GM23248 (cell line): ENCODE results near the gene MOB2.

Source experiments
- EZH2 ChIP-seq: fragments of 200-600 bp; sonication (generic); IDR thresholded peaks from 2 replicates; pipeline ENCODE4 v1.6.1; 2018; ENCODE audit warnings: antibody characterized with exemption, mild to moderate bottlenecking; ENCODE audit not compliant: insufficient read depth, poor library complexity, severe bottlenecking
- EZH2phosphoT487 ChIP-seq: fragments of 200-600 bp; sonication (generic); IDR thresholded peaks from 2 replicates; pipeline ENCODE4 v1.6.1; 2018; ENCODE audit warnings: antibody characterized with exemption, moderate library complexity, mild to moderate bottlenecking, low read depth; ENCODE audit not compliant: insufficient read depth

DNA sequence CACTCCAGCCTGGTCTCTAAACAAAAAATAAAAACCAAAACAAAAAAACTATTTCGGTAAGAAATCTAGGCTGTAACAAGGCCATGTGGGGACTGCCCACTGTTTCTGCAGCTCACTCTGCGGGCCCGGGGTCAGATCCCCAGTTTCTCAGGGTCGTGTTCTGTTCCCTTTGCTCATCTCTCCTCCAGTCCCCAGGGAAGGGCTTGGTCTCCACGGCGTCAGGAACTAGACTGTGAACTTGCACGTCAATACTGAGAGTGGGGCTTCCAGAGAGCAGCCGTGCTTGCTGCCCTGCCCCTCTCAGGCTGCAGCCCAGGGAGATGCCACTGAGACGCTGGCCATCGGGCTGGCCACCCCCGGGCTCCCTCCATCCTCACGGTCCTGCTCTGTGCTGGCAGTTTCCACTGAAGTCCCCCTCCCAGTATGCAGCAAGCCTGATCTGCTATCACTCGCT, 33.7 kb upstream of the MOB2 start:
- no peak for TF ChIP-seq EZH2
- no peak for TF ChIP-seq EZH2phosphoT487
